HG03139 (cell line): Measurements from ENCODE around the gene PARS2.
A peak's percentile ranks its signal among the peaks of the same experiment; 100 is the strongest.
"Not testable (repeated sequence)": the region's sequence is repeated elsewhere in the genome, so short reads cannot be mapped to it uniquely, and the experiment has no call there.

Experiments
- ATAC-seq: cut with Tn5 transposase; IDR thresholded peaks from one replicate; pipeline ENCODE4 v1.9.1; 2021; ENCODE audit not compliant: unreplicated experiment

PARS2 gene

GRCh38 chr1:54775828-54776721 lies 11.8 kb upstream of the PARS2 start:
- not testable (repeated sequence) for ATAC-seq

- ATAC-seq = no peak
These were observed 10.6 kb upstream of the PARS2 start for GRCh38 chr1:54774820-54775498.

GRCh38 chr1:54772951-54773350 lies 8.6 kb upstream of the PARS2 start:
- ATAC-seq = no peak

GRCh38 chr1:54768093-54768492 lies 3.8 kb upstream of the PARS2 start:
- ATAC-seq = no peak

- no peak for ATAC-seq
These were observed 3.2 kb upstream of the PARS2 start for GRCh38 chr1:54767526-54767925.

GRCh38 chr1:54766726-54767125 lies 2.4 kb upstream of the PARS2 start:
- ATAC-seq = no peak

GRCh38 chr1:54764922-54765561 lies 719 bp upstream of the PARS2 start:
- peak; percentile 4 for ATAC-seq

- no peak for ATAC-seq
These were observed 549 bp downstream of the PARS2 start for GRCh38 chr1:54763816-54764132.

GRCh38 chr1:54758678-54759348 lies 5.5 kb downstream of the PARS2 start:
- ATAC-seq = no peak

GRCh38 chr1:54757833-54758232 lies 6.5 kb downstream of the PARS2 start:
- no peak for ATAC-seq

- ATAC-seq = no peak
These were observed 9.6 kb downstream of the PARS2 start for GRCh38 chr1:54754486-54755285.

GRCh38 chr1:54754045-54754444 lies 10.3 kb downstream of the PARS2 start:
- ATAC-seq = no peak

GRCh38 chr1:54751426-54751825 lies 12.9 kb downstream of the PARS2 start:
- ATAC-seq = no peak

- ATAC-seq = no peak
These were observed 13.7 kb downstream of the PARS2 start for GRCh38 chr1:54750596-54750995.

GRCh38 chr1:54748094-54748835 lies 16.1 kb downstream of the PARS2 start:
- no peak for ATAC-seq

GRCh38 chr1:54745864-54746263 lies 18.5 kb downstream of the PARS2 start:
- ATAC-seq = no peak

GRCh38 chr1:54745274-54745673 lies 19.0 kb downstream of the PARS2 start:
- no peak for ATAC-seq

GRCh38 chr1:54744696-54745095 lies 19.6 kb downstream of the PARS2 start:
- no peak for ATAC-seq

- no peak for ATAC-seq
These were observed 20.7 kb downstream of the PARS2 start for GRCh38 chr1:54743416-54744226.
